Naive thymus-derived CD8-positive, alpha-beta T cell (primary cell): ENCODE results near the gene RPTOR. TPM values are rescaled to one million over a fixed set of nuclear protein-coding genes. Genes with fewer than 3 reads are reported as not detected.
A peak's percentile ranks its signal among the peaks of the same experiment; 100 is the strongest.

Experiments used
- ATAC-seq, 2 donors: fragments of 150-1000 bp; cut with Tn5 transposase in 1 of 2; sonication (Bioruptor Pico), chemical (Tn5 transposase) in 1 of 2; 1 replicate in 1 of 2; 2 replicates in 1 of 2; pipeline ENCODE4 v1.10.0; 2021; ENCODE audit warnings: mild to moderate bottlenecking in 2 of 2, moderate library complexity in 2 of 2
- POLR2A ChIA-PET: fragments of 350-600 bp; sonication (Branson Sonifier 250); formaldehyde crosslinking; loops from one replicate; lab custom pipeline; 2021; ENCODE audit warnings: antibody characterized with exemption; lab: Charles Lee
- DNase-seq, 10 donors: peaks; one replicate each; pipeline versions ENCODE4 v3.0.0 to v3.0.0-alpha.2; 2020 to 2022
- H3K27ac Mint-ChIP-seq, 10 donors: one replicate each; pipeline ENCODE4 v1.8.0; 2020 to 2022; ENCODE audit warnings: mild to moderate bottlenecking in 10 of 10, mixed read lengths in 10 of 10, moderate library complexity in 4 of 10, inconsistent platforms in 1 of 10
- H3K27me3 Mint-ChIP-seq, 5 donors: one replicate each; pipeline ENCODE4 v1.8.0; 2021 to 2022; ENCODE audit warnings: mixed read lengths in 5 of 5
- H3K36me3 Mint-ChIP-seq, 3 donors: one replicate each; pipeline ENCODE4 v1.8.0; 2020 to 2022; ENCODE audit warnings: mixed read lengths in 3 of 3, mild to moderate bottlenecking in 2 of 3, inconsistent platforms in 1 of 3
- H3K4me1 Mint-ChIP-seq, 4 donors: one replicate each; pipeline ENCODE4 v1.8.0; 2021 to 2022; ENCODE audit warnings: mixed read lengths in 4 of 4
- H3K4me3 Mint-ChIP-seq, 10 donors: one replicate each; pipeline ENCODE4 v1.8.0; 2020 to 2022; ENCODE audit warnings: mild to moderate bottlenecking in 10 of 10, mixed read lengths in 10 of 10, moderate library complexity in 6 of 10, inconsistent platforms in 1 of 10
- H3K9me3 Mint-ChIP-seq, 9 donors: one replicate each; pipeline ENCODE4 v1.8.0; 2020 to 2022; ENCODE audit warnings: mixed read lengths in 9 of 9, mild to moderate bottlenecking in 3 of 9, inconsistent platforms in 1 of 9, moderate library complexity in 1 of 9
- polyA plus RNA-seq, 3 donors: library from polyadenylated mRNA; unstranded; fragments of 300-500 nt; fragmentation: Illumina TruSeq; gene quantifications; one replicate each; pipeline ENCODE4 v1.2.3, GENCODE V29; 2021
- total RNA-seq, 8 experiments: library from RNA in 2 of 8; stranded (reverse) in 2 of 8; gene quantifications; one replicate each; pipeline ENCODE4 v1.2.3 and lab custom pipeline; 2021 to 2026

The RPTOR gene
- total and polyA plus RNA-seq, 5 experiments from 2014 or later, result 5.3 to 53.9 (median 10.2) TPM

DNA sequence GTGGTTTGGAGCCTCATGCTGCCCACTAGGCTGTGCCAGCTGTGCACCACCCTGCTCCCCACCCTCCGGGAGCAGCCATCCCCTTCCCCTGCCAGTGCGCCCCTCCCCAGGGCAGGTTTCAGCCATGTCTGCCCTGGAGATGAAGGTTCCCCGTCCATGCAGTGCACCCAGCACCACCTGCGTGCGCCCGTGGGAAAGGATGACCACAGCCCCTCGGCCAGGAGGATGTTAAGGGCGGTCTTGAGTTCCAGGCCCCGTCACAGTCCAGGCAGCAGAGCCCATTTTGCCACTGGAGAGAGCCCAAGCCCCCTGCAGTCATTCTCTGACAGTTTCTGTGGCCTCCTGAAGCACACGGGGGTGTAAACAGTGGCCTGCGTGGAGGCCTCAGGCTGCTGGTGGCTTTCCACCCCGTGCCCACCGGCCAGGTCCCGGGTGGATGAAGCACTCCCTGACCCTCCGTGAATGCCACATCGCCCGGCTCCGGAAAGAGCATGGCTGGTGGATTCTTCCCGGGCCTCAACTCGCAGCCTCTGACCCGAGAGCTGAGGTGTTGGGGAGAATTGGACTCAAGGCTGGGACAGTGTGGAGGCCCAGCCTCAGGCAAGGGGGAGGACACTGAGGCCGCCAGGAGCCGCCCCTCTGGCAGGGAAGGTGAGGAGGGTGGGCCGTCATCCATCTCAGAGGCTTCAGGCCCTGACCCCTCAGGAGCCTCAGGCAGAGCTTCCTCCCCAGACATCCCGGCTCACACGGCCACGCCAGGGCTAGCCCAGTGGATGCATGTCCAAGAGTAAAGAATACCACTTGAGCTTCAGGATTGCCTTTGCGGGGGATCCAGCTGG, 377.3 kb downstream of the RPTOR start:
- no peaks in the 10 kb centered on the region for H3K4me1 Mint-ChIP-seq
- ATAC-seq (no peak), DNase-seq (no peak)
- H3K27ac Mint-ChIP-seq, result no peak overlapping the region
- POLR2A ChIA-PET, result no interaction called here
- no peak overlapping the region for H3K4me3 Mint-ChIP-seq
- H3K36me3 Mint-ChIP-seq, result peaks cover 3 to 50% (median 4%) of the 10 kb centered on the region in 3 donors
- H3K9me3 Mint-ChIP-seq, result no peaks in the 10 kb centered on the region
- no peaks in the 10 kb centered on the region for H3K27me3 Mint-ChIP-seq

DNA sequence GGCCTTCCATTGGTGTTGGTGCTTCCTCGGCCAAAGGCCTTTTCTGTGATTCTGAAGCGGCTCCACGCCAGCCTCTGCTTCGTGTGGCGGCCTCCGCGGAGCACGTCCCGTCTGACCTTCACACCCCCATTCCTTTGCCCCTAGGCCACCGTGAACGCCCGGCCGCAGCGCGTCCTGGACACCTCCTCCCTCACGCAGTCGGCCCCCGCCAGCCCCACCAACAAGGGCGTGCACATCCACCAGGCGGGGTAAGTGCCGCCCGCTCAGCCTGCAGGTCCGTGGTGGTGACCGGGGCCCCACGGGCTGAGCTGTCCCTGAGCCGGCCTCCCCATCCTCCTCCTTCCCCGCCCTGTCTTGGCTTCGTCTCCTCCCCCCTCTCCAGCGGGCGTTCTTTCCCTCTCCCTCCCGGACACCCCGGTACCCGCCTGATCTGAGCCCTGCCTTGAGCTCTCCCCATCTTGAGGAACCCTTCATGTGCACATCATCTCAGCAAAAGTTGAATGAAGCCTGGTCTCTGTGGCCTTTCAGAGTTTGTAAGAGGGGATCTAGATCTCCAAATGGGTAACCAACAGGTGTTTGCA, 378.0 kb downstream of the RPTOR start:
- POLR2A ChIA-PET, result no interaction called here
- no peak for DNase-seq
- Mint-ChIP-seq H3K27me3 (no peaks in the 10 kb centered on the region), H3K36me3 (peaks cover 4 to 50% (median 5%) of the 10 kb centered on the region in 3 donors), H3K4me1 (no peaks in the 10 kb centered on the region), H3K27ac (no peak overlapping the region), H3K9me3 (no peaks in the 10 kb centered on the region), H3K4me3 (no peak overlapping the region)
- ATAC-seq, result no peak

- POLR2A ChIA-PET, result no interaction called here
- Mint-ChIP-seq H3K36me3 (peaks cover 4 to 54% (median 10%) of the 10 kb centered on the region in 3 donors), H3K27ac (no peak overlapping the region), H3K4me1 (no peaks in the 10 kb centered on the region), H3K4me3 (no peak overlapping the region), H3K9me3 (no peaks in the 10 kb centered on the region), H3K27me3 (no peaks in the 10 kb centered on the region)
- no peak for ATAC-seq
- DNase-seq, result no peak
Observed at GRCh38 chr17:80923211-80924110, 378.8 kb downstream of the RPTOR start.

GRCh38 chr17:80924111-80924806, 379.6 kb downstream of the RPTOR start:
- ATAC-seq, result no peak
- POLR2A ChIA-PET, result interaction anchor here (0.5 kb wide), 1 partner anchor 553 kb away, joined by 8 read pairs; no protein-coding TSS in a partner anchor

DNA sequence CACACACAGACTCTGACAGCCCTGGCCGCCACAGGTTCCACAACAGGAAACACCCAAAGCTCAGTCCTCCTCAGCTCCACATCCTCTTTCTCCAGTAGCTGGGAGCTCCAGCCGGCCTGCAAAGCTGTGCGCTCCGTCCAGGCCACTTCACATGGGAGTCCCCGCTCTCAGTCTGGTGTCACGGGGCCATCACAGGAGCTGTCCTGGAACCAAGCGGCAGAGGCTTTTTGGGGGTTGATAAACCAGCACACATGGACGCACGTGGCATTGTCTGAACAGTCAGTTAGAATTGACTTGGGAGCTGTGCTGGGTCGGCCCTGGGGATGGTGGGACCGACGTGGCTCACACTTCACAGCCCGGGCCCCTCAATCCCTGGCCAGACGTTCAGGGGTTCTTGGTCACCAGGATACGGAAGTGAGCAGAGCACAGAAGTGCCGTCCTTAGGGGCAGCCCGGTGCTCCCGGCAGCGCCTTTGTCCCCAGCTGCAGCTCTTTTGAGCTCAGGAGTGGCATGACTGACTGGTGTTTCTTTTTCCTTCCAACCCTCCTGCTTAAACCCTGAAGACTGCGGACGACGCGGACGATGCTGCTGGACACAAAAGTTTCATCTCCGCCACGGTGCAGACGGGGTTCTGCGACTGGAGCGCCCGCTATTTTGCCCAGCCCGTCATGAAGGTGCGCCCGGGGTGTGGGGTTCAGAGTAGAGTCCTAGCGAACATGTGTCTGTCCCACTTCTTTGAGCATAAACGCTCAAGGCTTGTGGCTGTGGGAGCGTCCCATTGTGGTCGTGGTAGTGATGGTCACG, 380.4 kb downstream of the RPTOR start:
- no peak overlapping the region for H3K4me3 Mint-ChIP-seq
- POLR2A ChIA-PET, result interaction anchor here (0.5 kb wide), 1 partner anchor 552 kb away, joined by 8 read pairs; no protein-coding TSS in a partner anchor

More at GRCh38 chr17:80924111-80924806, 379.6 kb downstream of the RPTOR start:
- DNase-seq, result no peak
- no peaks in the 10 kb centered on the region for H3K9me3 Mint-ChIP-seq
- peaks cover 4 to 55% (median 10%) of the 10 kb centered on the region in 3 donors for H3K36me3 Mint-ChIP-seq
- no peak overlapping the region for H3K4me3 Mint-ChIP-seq
- H3K27me3 Mint-ChIP-seq, result no peaks in the 10 kb centered on the region
- H3K4me1 Mint-ChIP-seq, result no peaks in the 10 kb centered on the region
- H3K27ac Mint-ChIP-seq, result no peak overlapping the region

GRCh38 chr17:80925688-80926335, 381.2 kb downstream of the RPTOR start:
- Mint-ChIP-seq H3K4me1 (peaks cover 0 to 3% (median under 1%) of the 10 kb centered on the region in 4 donors), H3K36me3 (peaks cover 2 to 63% (median 13%) of the 10 kb centered on the region in 3 donors), H3K4me3 (no peak overlapping the region), H3K27me3 (no peaks in the 10 kb centered on the region), H3K27ac (peak overlapping the region in 1 of 10 donors; percentile 37), H3K9me3 (no peaks in the 10 kb centered on the region)
- DNase-seq (no peak), ATAC-seq (no peak)
- POLR2A ChIA-PET, result no interaction called here

More for the DNA sequence above, 380.4 kb downstream of the RPTOR start:
- H3K36me3 Mint-ChIP-seq, result peaks cover 4 to 61% (median 12%) of the 10 kb centered on the region in 3 donors
- H3K27me3 Mint-ChIP-seq, result no peaks in the 10 kb centered on the region
- ATAC-seq (no peak), DNase-seq (no peak)
- H3K27ac Mint-ChIP-seq, result no peak overlapping the region
- H3K9me3 Mint-ChIP-seq, result no peaks in the 10 kb centered on the region
- H3K4me1 Mint-ChIP-seq, result peaks cover 0 to 1% (median under 1%) of the 10 kb centered on the region in 4 donors

DNA sequence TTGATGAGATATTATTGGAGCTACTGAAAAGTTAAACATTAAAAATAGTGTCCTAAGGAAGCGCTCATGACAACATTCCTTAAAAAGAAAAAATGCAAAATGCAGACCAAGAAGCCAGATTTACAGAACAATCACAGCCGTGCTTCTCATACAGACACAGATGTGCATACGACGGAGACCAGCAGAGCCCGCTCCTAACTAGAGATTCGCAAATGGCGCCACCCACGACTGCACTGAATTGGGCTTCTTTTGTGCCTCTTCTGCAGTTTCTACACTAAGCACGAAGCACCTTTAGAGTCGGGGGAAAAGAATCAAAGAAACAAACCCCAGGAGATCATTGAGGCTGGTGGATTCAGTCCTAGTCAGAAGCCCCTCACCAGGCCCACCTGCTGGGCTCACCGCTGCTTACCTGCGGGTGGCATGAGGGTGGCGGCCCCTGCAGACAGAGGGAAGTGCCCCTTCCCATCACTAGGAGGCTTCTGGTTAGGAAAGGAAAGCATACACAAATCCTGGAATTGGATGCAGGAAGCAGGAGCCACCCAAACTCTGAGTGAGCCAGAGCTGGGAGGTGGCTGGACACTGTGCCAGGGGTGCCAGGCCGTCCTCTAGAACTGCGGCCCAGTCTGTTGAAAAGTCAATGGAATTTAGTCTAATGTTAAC, 382.1 kb downstream of the RPTOR start:
- DNase-seq, result no peak
- H3K36me3 Mint-ChIP-seq, result peaks cover 0 to 63% (median 13%) of the 10 kb centered on the region in 3 donors
- no peak for ATAC-seq
- POLR2A ChIA-PET, result no interaction called here
- peaks cover 0 to 3% (median under 1%) of the 10 kb centered on the region in 4 donors for H3K4me1 Mint-ChIP-seq
- no peak overlapping the region for H3K27ac Mint-ChIP-seq
- H3K4me3 Mint-ChIP-seq, result no peak overlapping the region
- no peaks in the 10 kb centered on the region for H3K27me3 Mint-ChIP-seq
- no peaks in the 10 kb centered on the region for H3K9me3 Mint-ChIP-seq

DNA sequence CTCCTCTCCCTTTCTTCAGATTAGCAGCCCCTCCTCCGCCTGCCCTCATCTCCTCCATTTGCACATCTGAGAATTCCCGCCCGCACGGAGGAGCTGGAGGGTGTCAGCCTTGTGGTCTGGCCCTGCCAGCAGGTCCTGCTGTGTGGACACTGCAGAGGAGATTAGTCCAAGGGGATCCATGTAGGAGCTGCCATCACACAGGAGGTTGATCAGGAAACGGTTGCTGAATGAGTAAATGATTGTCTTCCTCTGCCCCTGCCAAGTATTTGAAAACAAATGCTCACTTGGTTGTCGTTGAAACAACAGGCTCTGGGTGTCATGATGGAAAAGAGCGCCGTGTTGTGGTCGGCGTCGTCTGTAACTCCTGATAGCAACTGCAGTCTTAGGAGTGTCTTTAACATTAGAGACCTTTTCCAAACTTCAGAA, 383.2 kb downstream of the RPTOR start:
- POLR2A ChIA-PET, result no interaction called here
- ATAC-seq (no peak), DNase-seq (peak in 1 of 10 donors; percentile 11)
- no peaks in the 10 kb centered on the region for H3K27me3 Mint-ChIP-seq
- no peaks in the 10 kb centered on the region for H3K9me3 Mint-ChIP-seq
- peaks cover 0 to 3% (median under 1%) of the 10 kb centered on the region in 4 donors for H3K4me1 Mint-ChIP-seq
- peaks cover 0 to 62% (median 13%) of the 10 kb centered on the region in 3 donors for H3K36me3 Mint-ChIP-seq
- H3K4me3 Mint-ChIP-seq, result no peak overlapping the region
- H3K27ac Mint-ChIP-seq, result no peak overlapping the region

DNA sequence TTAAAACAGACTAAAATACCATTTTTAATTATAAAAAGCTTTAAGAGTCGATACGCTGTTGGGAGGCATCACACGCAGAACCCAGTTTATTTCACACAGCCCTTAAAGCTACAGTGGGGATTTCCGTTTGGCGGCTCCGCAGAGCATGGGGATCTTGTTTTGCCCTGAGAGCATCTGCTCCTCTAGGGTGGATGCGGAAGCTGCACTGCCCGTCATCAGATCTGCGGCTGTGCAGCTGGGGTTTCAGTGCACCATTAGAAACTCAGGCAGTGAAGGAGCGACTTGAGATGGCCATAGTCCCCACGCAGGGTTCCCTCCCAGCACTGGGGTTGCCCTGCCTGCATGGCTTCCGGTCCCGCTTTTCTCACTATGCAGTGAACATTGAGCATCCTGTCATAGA, 384.8 kb downstream of the RPTOR start:
- POLR2A ChIA-PET, result no interaction called here
- Mint-ChIP-seq H3K9me3 (no peaks in the 10 kb centered on the region), H3K4me1 (peaks cover 0 to 3% (median 2%) of the 10 kb centered on the region in 4 donors), H3K4me3 (no peak overlapping the region), H3K27me3 (no peaks in the 10 kb centered on the region), H3K36me3 (peaks cover 0 to 52% (median 10%) of the 10 kb centered on the region in 3 donors), H3K27ac (peak overlapping the region in 1 of 10 donors; percentile 30)
- DNase-seq, result no peak
- ATAC-seq, result no peak

DNA sequence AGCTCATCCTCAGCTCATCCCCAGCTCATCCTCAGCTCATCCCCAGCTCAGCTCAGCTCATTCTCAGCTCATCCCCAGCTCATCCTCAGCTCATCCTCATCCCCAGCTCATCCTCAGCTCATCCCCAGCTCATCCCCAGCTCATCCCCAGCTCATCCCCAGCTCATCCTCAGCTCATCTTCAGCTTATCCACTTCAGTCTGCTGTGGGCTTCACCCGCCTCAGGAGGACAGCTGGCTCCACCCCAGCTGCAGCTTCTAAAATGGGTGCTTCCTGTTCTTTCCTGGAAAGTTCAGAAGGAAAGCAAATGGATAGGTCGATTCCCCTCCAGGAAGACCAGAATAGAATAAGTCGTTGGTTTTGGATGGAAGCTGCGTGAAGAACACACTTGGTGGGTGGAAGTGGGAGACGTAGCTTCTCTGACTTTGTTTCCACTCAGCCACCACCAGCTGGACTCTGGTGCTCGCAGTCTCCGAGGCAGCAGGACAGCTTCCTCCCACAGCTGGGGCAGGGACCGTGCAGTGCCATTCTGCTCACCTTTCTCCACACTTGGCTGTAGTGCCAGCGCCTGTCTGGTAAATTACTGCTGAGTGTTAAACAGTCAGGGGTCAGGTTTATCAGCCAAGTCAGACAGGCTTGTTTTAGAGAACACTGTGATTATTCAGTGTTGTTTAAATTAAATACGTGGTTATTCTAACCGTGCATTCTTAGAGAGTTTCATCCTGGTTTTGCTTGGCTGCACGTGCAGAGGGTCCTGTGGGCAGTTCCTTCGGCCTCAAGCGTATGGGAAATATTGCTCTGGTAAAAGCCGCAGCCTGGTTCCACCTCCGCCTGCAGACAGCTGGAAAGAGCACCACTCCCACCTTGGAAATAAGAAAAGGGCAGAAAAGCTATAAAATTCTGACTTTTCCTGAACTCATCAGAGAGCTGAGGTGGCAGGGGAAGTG, 386.0 kb downstream of the RPTOR start:
- peaks cover 0 to 10% (median 2%) of the 10 kb centered on the region in 4 donors for H3K4me1 Mint-ChIP-seq
- H3K9me3 Mint-ChIP-seq, result no peaks in the 10 kb centered on the region
- DNase-seq, result no peak
- H3K27ac Mint-ChIP-seq, result peak overlapping the region in 2 of 10 donors; percentile 27 to 30
- ATAC-seq, result no peak
- H3K36me3 Mint-ChIP-seq, result peaks cover 0 to 44% (median 10%) of the 10 kb centered on the region in 3 donors
- no peaks in the 10 kb centered on the region for H3K27me3 Mint-ChIP-seq
- POLR2A ChIA-PET, result no interaction called here
- no peak overlapping the region for H3K4me3 Mint-ChIP-seq
